HL-60/S4 treated with retinoic acid at 250 ng/mL for 4 days and 3 days (cell line): ENCODE measurements around the gene IGSF10.
"Not testable (repeated sequence)": the region's sequence is repeated elsewhere in the genome, so short reads cannot be mapped to it uniquely, and the experiment has no call there.

Experiments used
- in situ Hi-C: fragments of 300-500 bp; cut with MboI; formaldehyde crosslinking; loops from 2 replicates; pipeline ENCODE4 v1.7.0; 2022; ENCODE audit warnings: low sequenced_read_pairs

The IGSF10 gene, protein sequence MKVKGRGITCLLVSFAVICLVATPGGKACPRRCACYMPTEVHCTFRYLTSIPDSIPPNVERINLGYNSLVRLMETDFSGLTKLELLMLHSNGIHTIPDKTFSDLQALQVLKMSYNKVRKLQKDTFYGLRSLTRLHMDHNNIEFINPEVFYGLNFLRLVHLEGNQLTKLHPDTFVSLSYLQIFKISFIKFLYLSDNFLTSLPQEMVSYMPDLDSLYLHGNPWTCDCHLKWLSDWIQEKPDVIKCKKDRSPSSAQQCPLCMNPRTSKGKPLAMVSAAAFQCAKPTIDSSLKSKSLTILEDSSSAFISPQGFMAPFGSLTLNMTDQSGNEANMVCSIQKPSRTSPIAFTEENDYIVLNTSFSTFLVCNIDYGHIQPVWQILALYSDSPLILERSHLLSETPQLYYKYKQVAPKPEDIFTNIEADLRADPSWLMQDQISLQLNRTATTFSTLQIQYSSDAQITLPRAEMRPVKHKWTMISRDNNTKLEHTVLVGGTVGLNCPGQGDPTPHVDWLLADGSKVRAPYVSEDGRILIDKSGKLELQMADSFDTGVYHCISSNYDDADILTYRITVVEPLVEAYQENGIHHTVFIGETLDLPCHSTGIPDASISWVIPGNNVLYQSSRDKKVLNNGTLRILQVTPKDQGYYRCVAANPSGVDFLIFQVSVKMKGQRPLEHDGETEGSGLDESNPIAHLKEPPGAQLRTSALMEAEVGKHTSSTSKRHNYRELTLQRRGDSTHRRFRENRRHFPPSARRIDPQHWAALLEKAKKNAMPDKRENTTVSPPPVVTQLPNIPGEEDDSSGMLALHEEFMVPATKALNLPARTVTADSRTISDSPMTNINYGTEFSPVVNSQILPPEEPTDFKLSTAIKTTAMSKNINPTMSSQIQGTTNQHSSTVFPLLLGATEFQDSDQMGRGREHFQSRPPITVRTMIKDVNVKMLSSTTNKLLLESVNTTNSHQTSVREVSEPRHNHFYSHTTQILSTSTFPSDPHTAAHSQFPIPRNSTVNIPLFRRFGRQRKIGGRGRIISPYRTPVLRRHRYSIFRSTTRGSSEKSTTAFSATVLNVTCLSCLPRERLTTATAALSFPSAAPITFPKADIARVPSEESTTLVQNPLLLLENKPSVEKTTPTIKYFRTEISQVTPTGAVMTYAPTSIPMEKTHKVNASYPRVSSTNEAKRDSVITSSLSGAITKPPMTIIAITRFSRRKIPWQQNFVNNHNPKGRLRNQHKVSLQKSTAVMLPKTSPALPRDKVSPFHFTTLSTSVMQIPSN (N-terminal part only)

DNA sequence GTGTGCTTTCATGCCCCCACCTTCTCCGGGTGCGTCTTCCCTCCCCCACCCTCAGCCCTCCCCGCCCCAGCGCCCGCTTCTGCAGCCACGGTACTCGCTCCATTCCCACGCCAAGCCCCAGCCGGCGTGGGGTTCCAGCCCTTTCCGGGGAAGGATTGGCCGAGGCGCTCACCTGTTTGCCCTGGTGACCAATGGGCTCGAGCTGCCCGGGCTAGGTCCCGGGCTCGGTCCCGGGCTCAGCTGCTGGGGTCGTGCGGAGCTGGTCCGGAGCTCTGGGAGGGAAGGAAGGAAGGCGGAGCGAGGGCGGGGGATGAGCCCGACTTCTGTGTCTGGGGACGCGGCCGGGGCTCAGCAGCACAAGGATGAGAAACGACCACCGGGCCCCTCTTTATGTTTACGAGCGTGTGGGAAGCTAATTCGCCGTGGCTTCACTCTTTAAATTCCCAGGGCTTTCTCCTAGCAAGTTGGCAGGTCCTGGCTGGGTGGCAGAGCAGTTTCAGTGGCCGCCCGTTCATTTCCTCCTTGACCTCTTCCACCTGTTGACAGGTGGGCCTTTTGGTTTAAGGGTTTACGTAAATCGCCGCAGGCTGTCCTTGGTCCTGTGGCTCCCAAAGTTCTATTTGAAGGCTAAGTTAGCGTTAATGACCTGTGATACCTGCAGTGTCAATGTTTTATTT, at the start of gene IGSF10:
Gene IGSF10, minus strand, starts transcription at position 288 of the 677 bp plus-strand sequence. CDS start 2,352 bp downstream, outside the sequence.
- in situ Hi-C loops: no loop called here

DNA sequence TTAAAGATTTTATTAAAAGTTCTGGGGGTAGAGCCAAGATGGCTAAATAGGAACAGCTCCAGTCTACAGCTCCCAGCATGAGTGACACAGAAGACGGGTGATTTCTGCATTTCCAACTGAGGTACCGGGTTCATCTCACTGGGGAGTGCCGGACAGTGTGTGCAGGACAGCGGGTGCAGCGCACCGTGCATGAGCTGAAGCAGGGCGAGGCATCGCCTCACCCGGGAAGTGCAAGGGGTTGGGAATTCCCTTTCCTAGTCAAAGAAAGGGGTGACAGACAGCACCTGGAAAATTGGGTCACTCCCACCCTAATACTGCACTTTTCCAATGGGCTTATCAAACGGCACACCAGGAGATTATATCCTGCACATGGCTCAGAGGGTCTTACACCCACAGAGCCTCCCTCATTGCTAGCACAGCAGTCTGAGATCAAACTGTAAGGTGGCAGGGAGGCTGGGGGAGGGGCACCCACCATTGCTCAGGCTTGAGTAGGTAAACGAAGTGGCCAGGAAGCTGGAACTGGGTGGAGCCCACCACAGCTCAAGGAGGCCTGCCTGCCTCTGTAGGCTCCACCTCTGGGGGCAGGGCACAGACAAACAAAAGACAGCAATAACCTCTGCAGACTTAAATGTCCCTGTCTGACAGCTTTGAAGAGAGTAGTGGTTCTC, 48.7 kb upstream of the IGSF10 start:
- in situ Hi-C loops: not testable (repeated sequence)

DNA sequence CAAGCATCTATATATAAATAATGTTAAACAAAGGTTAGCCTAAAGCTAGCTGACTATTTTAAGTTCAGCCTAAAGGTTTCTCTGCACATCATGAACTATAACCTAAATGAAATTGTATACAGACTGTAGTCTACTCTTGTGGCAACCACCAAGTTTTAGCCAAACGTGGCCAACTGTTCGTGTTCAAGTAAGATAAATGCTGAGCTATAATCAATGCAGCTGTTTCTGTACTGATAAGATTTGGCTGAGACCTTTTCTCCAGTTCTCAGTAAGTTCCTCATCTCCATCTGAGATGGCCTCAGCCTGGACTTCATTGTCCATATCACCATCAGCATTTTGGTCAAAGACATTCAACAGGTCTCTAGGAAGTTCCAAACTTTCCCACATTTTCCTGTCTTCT, 43.7 kb upstream of the IGSF10 start:
- in situ Hi-C loops: no loop called here

DNA sequence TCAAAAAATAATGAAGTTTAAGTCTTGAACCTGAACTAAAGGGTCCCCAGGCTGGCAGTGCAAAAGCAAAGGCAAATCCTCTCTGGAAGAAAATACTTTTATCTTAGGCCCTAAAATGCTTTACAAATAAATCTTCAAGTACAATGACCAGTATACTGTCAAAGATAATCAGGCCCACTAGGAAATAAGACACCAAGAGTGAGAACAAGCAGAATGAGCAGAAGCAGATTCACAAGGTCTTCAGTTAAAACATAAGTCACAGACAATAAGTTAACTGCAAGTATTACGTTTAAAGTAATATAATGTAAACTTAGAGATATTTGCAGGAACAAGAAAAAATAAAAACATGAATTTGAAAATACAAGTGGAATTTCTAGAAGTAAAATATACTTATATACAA, 42.2 kb upstream of the IGSF10 start:
- in situ Hi-C loops: no loop called here

DNA sequence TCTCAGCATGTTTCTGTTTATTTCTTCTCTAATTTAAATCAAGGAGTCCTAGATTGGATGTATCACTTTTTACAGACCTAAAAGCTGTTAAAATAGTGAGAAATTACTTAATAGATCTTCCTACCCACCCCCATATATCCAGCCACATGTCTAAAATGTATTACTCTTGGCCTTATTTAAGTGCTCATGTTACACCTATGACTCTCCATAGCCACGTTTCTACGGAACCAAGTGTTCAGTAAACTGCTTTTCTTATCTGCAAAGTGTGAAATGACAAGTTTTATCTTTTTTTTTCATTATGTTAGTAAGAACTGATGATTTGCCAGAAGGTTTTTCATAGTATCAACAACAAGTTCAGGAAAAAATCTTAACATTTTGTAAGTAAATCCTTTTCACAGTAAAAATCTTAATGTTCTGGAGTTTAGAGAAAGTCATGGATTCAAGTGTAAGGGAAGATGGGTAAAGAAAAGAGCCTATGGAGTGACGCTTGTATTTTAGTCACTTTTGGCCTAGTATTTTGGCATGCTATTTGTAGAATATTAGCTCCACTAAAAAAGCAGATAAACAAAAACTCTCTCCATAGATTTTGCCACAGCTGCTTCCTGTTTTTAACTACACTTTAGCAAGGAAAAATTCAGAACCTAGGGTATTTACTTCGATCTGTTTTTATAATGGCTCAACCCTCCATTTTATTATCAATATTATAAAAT, 41.2 kb upstream of the IGSF10 start:
- in situ Hi-C loops: no loop called here

DNA sequence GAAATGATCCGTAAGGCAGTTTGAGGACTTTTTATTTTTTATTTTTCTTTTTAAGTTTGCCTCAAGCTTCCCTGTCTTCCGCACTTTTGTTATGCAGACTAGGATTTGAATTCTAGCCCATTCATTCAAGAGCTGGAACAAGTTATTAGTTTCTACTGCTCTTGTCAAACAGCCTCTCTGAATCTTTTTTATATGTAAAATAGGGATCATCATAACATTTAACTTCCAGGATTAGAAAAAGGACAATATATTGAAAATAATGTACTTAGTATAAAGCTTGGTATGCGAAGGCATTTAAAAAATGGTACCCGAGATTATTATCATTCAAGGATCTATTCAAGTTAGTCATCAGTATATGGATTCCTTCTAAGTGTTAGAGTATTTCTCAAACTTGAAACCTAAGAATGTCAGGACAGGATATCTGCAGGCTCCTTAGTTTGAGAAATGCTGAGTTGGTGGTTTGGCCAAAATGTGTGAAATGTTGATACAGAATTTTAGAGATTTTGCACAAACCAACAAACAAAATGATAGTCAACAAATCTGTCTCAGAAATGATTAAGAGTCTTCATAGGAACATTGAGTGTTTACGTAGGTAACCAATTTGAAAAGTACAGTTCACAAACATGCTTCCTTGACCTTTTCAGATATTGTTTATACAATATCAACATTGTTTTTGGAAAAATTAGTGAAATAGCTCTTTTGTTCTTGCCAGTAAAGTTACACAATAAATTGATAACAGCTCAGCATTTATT, 40.5 kb upstream of the IGSF10 start:
- in situ Hi-C loops: no loop called here

DNA sequence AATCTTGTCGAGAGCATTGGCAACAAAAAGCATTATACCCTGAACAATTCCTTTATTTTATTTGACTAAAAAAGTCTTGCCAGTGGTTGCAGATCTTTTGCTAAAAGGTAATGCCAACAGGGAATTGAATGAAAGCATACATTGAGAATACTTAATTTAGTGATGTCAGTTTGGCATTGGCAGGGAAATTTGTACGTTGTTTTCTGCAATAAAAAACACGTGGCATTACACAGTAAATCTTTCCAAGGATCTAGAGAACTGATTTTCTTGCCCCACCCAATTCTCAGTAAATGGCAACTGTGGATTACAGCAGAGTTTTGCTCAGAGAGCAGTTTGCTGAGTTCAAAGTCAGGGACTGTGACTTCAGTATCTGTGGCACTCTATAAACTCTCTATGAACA, 38.3 kb upstream of the IGSF10 start:
- in situ Hi-C loops: no loop called here

DNA sequence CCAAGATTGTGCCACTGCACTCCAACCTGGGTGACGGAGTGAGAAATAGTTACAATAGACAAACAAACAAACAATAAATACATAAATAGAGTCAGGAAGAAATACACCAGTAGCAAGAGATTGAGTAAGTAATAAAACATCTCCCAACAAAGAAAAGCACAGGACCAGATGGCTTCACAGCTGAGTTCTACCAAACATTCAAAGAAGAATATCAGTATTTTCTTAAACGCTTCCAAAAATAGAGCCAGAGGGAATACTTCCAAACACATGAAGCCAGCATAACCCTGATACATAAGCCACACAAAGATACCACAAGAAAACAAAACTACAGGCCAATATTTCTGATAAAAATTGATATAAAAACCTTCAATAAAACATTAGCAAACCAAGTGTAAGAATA, 30.7 kb upstream of the IGSF10 start:
- in situ Hi-C loops: no loop called here

DNA sequence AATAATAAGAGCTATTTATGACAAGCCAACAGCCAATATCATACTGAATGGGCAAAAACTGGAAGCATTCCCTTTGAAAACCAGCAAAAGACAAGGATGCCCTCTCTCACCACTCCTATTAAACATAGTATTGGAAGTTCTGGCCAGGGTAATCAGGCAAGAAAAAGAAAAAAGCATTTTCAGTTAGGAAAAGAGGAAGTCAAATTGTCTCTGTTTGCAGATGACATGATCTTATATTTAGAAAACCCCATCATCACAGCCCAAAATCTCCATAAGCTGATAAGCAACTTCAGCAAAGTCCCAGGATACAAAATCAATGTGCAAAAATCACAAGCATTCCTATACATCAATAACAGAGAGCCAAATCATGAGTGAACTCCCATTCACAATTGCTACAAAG, 27.0 kb upstream of the IGSF10 start:
- in situ Hi-C loops: not testable (repeated sequence)

DNA sequence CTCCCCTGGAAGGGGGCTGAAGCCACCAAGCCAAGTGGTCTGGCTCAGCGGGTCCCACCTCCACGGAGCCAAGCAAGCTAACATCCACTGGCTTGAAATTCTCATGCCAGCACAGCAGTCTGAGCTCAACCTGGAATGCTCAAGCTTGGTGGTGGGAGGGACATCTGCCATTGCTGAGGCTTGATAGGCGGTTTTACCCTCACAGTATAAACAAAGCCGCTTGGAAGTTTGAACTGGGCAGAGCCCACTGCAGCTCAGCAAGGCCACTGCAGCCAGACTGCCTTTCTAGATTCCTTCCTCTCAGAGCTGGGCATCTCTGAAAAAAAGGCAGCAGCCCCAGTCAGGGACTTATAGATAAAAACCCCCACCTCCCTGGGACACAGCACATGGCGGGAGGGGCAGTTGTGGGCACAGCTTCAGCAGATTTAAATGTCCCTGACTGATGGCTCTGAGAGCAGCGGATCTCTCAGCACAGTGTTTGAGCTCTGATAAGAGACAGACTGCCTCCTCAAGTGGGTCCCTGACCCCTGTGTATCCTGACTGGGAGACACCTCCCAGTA, 23.2 kb upstream of the IGSF10 start:
- in situ Hi-C loops: no loop called here

DNA sequence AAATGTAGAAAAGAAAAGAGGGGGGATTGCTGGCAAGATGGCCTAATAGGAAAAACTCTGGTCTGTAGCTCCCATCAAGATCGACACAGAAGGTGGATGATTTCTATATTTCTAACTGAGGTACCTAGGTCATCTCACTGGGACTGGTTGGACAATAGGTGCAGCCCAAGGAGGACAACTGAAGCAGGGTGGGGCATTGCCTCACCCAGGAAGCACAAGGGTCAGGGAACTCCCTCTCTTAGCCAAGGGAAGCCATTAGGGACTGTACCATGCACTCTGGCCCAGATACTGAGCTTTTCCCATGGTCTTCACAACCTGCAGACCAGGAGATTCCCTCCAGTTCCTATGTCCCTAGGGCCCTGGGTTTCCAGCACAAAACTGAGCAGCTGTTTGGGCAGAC, 22.6 kb upstream of the IGSF10 start:
- in situ Hi-C loops: no loop called here

DNA sequence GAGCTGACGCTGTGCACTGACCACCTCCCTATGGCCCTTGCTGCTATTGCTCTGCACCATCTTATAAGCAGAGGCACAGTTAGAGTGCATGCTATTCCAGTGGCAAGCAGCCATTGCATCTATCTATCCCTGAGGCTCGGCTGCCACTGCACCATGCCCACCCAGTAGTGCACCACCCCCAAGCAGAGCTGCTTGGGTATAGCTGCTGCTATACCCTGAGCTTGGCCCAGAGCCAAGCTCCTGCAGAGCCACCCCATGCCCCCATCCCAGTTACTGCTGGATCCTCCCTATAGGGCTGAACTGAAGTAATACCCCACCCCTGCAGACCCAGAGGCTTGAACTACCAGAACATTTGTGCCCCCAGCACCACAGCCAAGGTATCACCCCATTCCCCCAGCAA, 19.6 kb upstream of the IGSF10 start:
- in situ Hi-C loops: no loop called here

DNA sequence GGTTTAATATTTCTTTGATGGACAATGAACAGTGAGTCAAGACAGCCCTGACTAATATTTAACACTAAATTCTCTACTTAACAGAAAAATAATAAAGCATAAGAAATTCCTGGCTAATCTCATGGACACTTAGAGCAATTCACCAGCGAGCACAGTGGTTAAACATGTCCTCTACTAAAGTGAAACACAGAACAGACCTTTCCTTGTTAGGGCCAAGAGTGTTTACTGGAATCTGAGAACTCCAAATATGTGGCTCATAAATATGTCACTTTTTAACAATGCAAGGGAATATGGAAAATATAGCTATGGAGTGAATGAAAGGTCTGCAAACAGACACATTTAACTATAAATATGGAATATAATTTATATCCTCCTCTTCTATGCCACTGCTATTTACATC, 18.6 kb upstream of the IGSF10 start:
- in situ Hi-C loops: no loop called here

DNA sequence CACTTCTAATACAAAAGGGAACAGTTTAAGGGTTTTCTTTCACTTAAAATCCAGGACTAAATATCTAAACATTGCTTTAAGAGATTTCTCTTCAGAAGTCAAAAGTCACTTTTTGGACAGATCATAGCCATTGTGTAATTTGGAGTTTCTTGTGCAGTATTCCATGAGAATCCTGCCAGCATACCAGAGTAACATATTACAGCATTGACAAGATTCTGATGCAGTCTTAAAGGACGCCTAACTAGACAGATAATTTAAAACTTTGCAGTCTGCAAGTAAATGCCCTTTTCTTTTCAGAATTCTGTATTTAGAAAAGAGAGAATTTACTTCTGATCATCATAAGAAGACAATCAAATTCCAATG, 17.5 kb upstream of the IGSF10 start:
- in situ Hi-C loops: no loop called here

DNA sequence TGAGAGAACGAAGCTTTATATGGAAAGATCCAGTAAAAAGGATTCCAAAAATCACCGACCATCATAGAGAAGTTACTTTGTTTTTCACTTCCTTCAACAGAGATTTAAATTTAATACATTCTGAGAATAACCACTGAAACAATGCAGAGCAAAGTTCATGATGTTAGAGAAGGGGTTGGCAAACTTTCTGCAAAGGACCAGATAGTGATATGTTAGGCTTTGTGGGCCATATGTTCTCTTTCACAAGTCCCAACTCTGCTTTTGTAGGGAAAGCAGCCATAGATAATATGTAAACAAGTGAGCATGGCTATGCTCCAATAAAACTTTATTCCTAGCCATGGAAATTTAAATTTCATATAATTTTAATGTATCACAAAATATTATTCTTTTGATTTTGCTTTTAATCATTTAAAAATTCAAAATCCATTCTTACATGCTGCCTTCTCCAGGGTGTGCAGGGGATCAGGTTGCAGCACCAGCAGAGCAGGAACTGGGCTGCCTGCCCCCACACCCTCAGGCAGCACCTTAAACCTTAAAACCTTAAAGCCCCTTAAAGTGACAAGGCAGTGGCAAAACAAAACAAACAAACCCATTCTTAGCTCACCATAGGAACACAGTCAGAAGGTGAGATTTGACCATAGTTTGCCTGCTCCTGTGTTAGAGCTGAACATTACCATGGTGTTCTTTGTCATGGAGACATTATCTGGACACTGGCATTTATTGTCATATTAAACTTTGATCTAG, 16.9 kb upstream of the IGSF10 start:
- in situ Hi-C loops: no loop called here

DNA sequence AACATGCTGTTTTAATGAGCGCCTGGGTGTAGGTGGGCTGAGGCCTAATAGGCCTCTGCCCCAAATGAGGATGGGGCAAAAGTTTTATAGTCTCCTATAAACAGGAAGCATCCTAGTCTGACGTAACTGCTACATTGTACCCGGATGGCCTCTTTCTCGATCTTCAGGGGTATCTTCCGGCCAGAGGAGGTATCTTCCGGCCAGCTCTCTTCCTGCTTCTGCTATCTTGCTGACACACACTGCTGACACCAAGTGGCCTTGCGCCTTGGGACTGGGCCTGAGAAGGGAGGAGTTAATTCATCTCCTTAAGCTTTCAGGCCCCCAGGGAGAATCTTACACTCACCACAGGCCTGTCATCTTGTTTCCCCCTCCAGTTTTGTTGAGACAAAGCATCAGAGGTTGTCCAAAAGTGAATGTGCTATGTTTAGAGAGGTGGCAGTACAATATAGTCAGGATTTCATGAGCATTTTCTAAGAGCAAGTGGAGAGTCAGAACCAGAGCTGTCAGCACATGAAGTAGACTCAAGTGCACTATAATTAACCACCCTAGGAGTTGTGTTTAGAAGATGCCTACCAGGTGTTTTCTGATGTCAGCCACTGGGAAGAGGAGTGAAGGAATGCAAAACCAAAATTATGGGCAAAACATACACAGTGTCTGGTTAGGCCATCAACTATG, 15.6 kb upstream of the IGSF10 start:
- in situ Hi-C loops: no loop called here

DNA sequence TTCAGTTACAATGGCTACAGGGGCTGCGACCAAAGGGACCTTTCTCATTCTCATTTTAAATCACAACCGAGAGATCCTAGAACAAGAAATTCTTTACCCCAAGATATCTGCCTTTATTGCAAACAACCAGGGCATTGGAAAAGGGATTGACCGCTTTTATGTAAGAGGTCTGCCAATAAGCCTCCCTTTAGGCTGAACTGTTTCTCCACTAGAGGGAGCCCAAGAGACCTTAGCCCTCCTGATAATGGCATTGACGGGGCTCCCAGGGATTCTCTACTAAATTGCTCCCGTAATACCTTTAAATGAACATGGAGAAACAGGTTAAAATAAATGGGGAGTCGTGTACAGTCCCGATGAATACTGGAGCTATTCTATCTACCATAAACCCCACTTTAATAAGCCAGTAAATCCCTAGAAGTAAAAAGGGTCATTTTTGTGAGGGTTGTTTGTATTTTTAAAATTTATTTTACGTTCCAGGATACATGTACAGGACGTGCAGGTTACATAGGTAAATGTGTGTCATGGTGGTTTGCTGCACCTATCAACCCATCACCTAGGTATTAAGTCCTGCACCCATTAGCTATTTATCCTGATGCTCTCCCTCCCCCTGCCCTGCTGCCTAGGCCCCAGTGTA, 7.5 kb upstream of the IGSF10 start:
- in situ Hi-C loops: no loop called here
